ENCODE results near the gene WNT11. TPM values are rescaled to one million over a fixed set of nuclear protein-coding genes. Genes with fewer than 3 reads are reported as not detected.

The WNT11 gene
- polyA plus RNA-seq, 4 donors = 17.3 to 22.7 (median 20.8) TPM

GRCh38 chr11:76184551-76184993 lies 21.7 kb downstream of the WNT11 start:
- DNase-seq (ENCODE audit: low read depth in 4 of 4, low spot score in 2 of 4) = no peak

GRCh38 chr11:76181371-76181770 lies 24.9 kb downstream of the WNT11 start:
- DNase-seq (ENCODE audit: low read depth in 4 of 4, low spot score in 2 of 4) = no peak

- no peak for DNase-seq (ENCODE audit: low read depth in 4 of 4, low spot score in 2 of 4)
Measured at GRCh38 chr11:76179147-76179546, 27.2 kb downstream of the WNT11 start.

GRCh38 chr11:76177250-76177686 lies 29.0 kb downstream of the WNT11 start:
- DNase-seq (ENCODE audit: low read depth in 4 of 4, low spot score in 2 of 4) = no peak

- DNase-seq (ENCODE audit: low read depth in 4 of 4, low spot score in 2 of 4) = no peak
Measured at GRCh38 chr11:76176463-76176862, 29.8 kb downstream of the WNT11 start.

GRCh38 chr11:76175783-76176182 lies 30.5 kb downstream of the WNT11 start:
- DNase-seq (ENCODE audit: low read depth in 4 of 4, low spot score in 2 of 4) = no peak

- DNase-seq (ENCODE audit: low read depth in 4 of 4, low spot score in 2 of 4) = no peak
Measured at GRCh38 chr11:76174330-76174729, 32.0 kb downstream of the WNT11 start.

- no peak for DNase-seq (ENCODE audit: low read depth in 4 of 4, low spot score in 2 of 4)
Measured at GRCh38 chr11:76173663-76174062, 32.6 kb downstream of the WNT11 start.

GRCh38 chr11:76172583-76172982 lies 33.7 kb downstream of the WNT11 start:
- no peak for DNase-seq (ENCODE audit: low read depth in 4 of 4, low spot score in 2 of 4)

- DNase-seq (ENCODE audit: low read depth in 4 of 4, low spot score in 2 of 4) = no peak
Measured at GRCh38 chr11:76170468-76170867, 35.8 kb downstream of the WNT11 start.

- no peak for DNase-seq (ENCODE audit: low read depth in 4 of 4, low spot score in 2 of 4)
Measured at GRCh38 chr11:76169473-76169896, 36.8 kb downstream of the WNT11 start.

- DNase-seq (ENCODE audit: low read depth in 4 of 4, low spot score in 2 of 4) = no peak
Measured at GRCh38 chr11:76167590-76167989, 38.7 kb downstream of the WNT11 start.

GRCh38 chr11:76166314-76166713 lies 40.0 kb downstream of the WNT11 start:
- no peak for DNase-seq (ENCODE audit: low read depth in 4 of 4, low spot score in 2 of 4)

- no peak for DNase-seq (ENCODE audit: low read depth in 4 of 4, low spot score in 2 of 4)
Measured at GRCh38 chr11:76164861-76165751, 41.2 kb downstream of the WNT11 start.

GRCh38 chr11:76164081-76164480 lies 42.2 kb downstream of the WNT11 start:
- DNase-seq (ENCODE audit: low read depth in 4 of 4, low spot score in 2 of 4) = no peak

GRCh38 chr11:76163289-76163880 lies 42.9 kb downstream of the WNT11 start:
- no peak for DNase-seq (ENCODE audit: low read depth in 4 of 4, low spot score in 2 of 4)

- no peak for DNase-seq (ENCODE audit: low read depth in 4 of 4, low spot score in 2 of 4)
Measured at GRCh38 chr11:76162336-76163288, 43.7 kb downstream of the WNT11 start.

- DNase-seq (ENCODE audit: low read depth in 4 of 4, low spot score in 2 of 4) = no peak
Measured at GRCh38 chr11:76161261-76161961, 44.9 kb downstream of the WNT11 start.

- DNase-seq (ENCODE audit: low read depth in 4 of 4, low spot score in 2 of 4) = no peak
Measured at GRCh38 chr11:76160856-76161255, 45.4 kb downstream of the WNT11 start.

- no peak for DNase-seq (ENCODE audit: low read depth in 4 of 4, low spot score in 2 of 4)
Measured at GRCh38 chr11:76159983-76160661, 46.2 kb downstream of the WNT11 start.
